GM06990 (cell line): ENCODE results near the gene H1-8.

Experiments used
- DNase-seq: peaks from one replicate; pipeline ENCODE4 v3.0.0-alpha.2; 2011; ENCODE audit not compliant: insufficient read length; ENCODE audit errors: extremely low read depth
- H3K27me3 ChIP-seq: replicated peaks from 2 replicates; pipeline ENCODE4 v1.6.0; 2011; ENCODE audit warnings: low read length; ENCODE audit not compliant: control insufficient read depth, insufficient read depth
- H3K36me3 ChIP-seq: 2 replicates; pipeline ENCODE4 v1.5.1; 2011; ENCODE audit warnings: low read length; ENCODE audit not compliant: control insufficient read depth, insufficient read depth
- H3K4me3 ChIP-seq: replicated peaks from 2 replicates; pipeline ENCODE4 v1.5.1; 2011; ENCODE audit warnings: low read depth, mild to moderate bottlenecking, control low read depth, low read length
- CTCF ChIP-seq: IDR thresholded peaks from 2 replicates; pipeline ENCODE4 v1.5.1; 2011; ENCODE audit warnings: low read length, control low read depth, mild to moderate bottlenecking, inconsistent platforms; ENCODE audit not compliant: insufficient read depth, poor library complexity, severe bottlenecking

H1-8 gene

DNA sequence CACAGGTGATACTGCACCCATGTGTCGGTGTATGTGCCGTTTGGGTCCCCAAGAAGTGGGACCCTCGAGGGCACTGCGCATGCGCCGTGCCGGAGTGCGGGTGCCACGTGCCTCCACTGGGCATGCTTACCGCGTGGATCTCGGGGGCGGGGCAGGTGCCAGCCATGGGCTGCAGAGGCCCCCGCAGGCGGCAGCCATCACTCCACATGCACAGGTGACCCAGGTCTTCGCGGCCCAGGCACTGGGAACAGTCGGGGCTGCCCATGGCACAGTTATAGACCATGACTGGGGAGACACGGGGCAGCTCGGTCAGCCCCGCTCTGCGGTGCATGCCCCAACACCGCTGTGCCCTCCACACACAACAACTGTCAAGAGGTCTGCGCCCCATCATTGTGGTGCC, 31.2 kb downstream of the H1-8 start:
- Histone ChIP-seq H3K36me3 (no peaks in the 10 kb centered on the region), H3K27me3 (no peaks in the 10 kb centered on the region), H3K4me3 (no peak overlapping the region)
- no peak for DNase-seq
- no peak for TF ChIP-seq CTCF

GRCh38 chr3:129575233-129575996, 32.4 kb downstream of the H1-8 start:
- no peak for TF ChIP-seq CTCF
- DNase-seq = no peak
- no peaks in the 10 kb centered on the region for H3K27me3 ChIP-seq
- H3K4me3 ChIP-seq = no peak overlapping the region
- H3K36me3 ChIP-seq = no peaks in the 10 kb centered on the region

GRCh38 chr3:129575997-129576384, 33.0 kb downstream of the H1-8 start:
- DNase-seq = no peak
- Histone ChIP-seq H3K27me3 (no peaks in the 10 kb centered on the region), H3K36me3 (no peaks in the 10 kb centered on the region), H3K4me3 (no peak overlapping the region)
- no peak for TF ChIP-seq CTCF

DNA sequence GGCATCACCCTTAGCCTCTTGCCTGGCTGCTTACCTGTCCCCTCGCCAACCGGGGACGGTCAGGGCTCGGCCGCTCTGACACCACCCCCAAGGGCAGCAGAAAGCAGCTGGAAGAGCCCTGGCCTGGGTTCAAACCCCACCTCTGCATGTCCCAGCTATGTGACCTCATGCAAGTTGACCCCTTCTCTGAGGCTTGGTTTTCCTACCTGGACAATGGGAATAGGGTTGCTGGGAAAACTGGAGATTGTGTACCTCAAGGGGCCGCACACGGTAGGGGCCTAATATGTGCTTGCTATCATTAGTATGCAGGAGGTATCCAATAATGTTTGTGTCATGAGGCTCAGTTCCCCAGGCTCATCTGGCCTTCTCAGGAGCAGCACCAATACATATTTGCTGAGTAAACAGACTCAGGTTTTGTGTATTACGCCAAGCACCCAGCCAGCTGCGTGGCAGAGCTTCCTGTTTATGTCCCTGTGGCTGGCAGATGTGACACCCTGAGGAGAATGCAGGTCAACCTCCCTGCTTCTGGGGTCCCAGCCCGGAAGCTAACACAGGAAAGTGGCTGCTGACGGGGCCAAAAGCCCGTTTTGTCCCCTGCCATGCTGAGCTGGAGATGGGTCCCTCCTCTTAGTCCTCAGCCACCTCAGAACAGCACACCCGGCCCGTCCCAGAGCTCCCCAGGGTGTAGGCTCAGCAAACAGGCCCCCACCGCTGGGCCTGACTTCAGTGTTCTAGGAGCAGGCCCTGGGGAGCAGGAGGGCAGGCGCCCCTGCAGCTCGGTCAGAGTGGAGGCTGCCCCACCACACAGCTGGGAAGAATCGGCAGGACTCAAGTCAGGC, 33.8 kb downstream of the H1-8 start:
- DNase-seq = peak; percentile 61
- Histone ChIP-seq H3K27me3 (no peaks in the 10 kb centered on the region), H3K4me3 (no peak overlapping the region), H3K36me3 (no peaks in the 10 kb centered on the region)
- no peak for TF ChIP-seq CTCF

- Histone ChIP-seq H3K27me3 (no peaks in the 10 kb centered on the region), H3K4me3 (no peak overlapping the region), H3K36me3 (no peaks in the 10 kb centered on the region)
- no peak for DNase-seq
- TF ChIP-seq CTCF = no peak
These were observed 34.4 kb downstream of the H1-8 start for GRCh38 chr3:129577366-129577765.
